ENCODE measurements around the gene AOC2. TPM values are rescaled to one million over a fixed set of nuclear protein-coding genes. Genes with fewer than 3 reads are reported as not detected.

AOC2 gene
- total and polyA plus RNA-seq, 2 of the 13 experiments (the other 11 are each of a cell fraction or from before 2014, with no cell fraction given): 1.2 to 3.3 TPM

- no peak for TF ChIP-seq ZNF280D (CRISPR knock-in tag; IDR thresholded peaks at IDR 0.05)
- TF ChIP-seq, protein P1, sequence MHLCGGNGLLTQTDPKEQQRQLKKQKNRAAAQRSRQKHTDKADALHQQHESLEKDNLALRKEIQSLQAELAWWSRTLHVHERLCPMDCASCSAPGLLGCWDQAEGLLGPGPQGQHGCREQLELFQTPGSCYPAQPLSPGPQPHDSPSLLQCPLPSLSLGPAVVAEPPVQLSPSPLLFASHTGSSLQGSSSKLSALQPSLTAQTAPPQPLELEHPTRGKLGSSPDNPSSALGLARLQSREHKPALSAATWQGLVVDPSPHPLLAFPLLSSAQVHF (CRISPR knock-in tag; IDR thresholded peaks at IDR 0.05): no peak
- peak; percentile 18; the same call in 1 of the 2 replicates for TF ChIP-seq CREM (IDR thresholded peaks at IDR 0.05)
- no peak for TF ChIP-seq CREM (CRISPR knock-in tag; IDR thresholded peaks at IDR 0.05)
- no peak for TF ChIP-seq FOXO1 (CRISPR knock-in tag; IDR thresholded peaks at IDR 0.05)
- TF ChIP-seq TEF (CRISPR knock-in tag; IDR thresholded peaks at IDR 0.05): peak; percentile 43; the same call in 1 of the 2 replicates
- 0 out of 2 replicates have a peak, but pooled peaks have one; percentile 31 for TF ChIP-seq SMYD3 (CRISPR knock-in tag; IDR thresholded peaks at IDR 0.05)
- no peak for TF ChIP-seq ZBTB44 (CRISPR knock-in tag; IDR thresholded peaks at IDR 0.05)
- peak; percentile 67 for TF ChIP-seq RFX3 (CRISPR knock-in tag; IDR thresholded peaks at IDR 0.05)
- TF ChIP-seq SIX1 (CRISPR knock-in tag; IDR thresholded peaks at IDR 0.05; ENCODE audit: borderline replicate concordance): no peak
- TF ChIP-seq ZNF20 (CRISPR knock-in tag; IDR thresholded peaks at IDR 0.05): no peak
- TF ChIP-seq, protein P2, sequence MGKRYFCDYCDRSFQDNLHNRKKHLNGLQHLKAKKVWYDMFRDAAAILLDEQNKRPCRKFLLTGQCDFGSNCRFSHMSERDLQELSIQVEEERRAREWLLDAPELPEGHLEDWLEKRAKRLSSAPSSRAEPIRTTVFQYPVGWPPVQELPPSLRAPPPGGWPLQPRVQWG (CRISPR knock-in tag; IDR thresholded peaks at IDR 0.05; ENCODE audit: borderline replicate concordance, low read depth): no peak
- TF ChIP-seq MYNN (CRISPR knock-in tag; IDR thresholded peaks at IDR 0.05; ENCODE audit: low read depth): no peak
- no peak for TF ChIP-seq BHLHE40 (IDR thresholded peaks at IDR 0.05; ENCODE audit: low read length)
- TF ChIP-seq, protein P3, sequence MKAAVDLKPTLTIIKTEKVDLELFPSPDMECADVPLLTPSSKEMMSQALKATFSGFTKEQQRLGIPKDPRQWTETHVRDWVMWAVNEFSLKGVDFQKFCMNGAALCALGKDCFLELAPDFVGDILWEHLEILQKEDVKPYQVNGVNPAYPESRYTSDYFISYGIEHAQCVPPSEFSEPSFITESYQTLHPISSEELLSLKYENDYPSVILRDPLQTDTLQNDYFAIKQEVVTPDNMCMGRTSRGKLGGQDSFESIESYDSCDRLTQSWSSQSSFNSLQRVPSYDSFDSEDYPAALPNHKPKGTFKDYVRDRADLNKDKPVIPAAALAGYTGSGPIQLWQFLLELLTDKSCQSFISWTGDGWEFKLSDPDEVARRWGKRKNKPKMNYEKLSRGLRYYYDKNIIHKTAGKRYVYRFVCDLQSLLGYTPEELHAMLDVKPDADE (CRISPR knock-in tag; IDR thresholded peaks at IDR 0.05): no peak
Observed at GRCh38 chr17:42804918-42805367, 39.4 kb upstream of the AOC2 start (continued).

Measured in HepG2 (cell line).